Germinal center (tissue), 1 donor: ENCODE data around the gene CHST13.

Experiments
- DNase-seq: peaks from one replicate; pipeline ENCODE4 v3.0.0; 2012; ENCODE audit warnings: mixed read lengths, low spot score

Gene CHST13

GRCh38 chr3:126542340-126543241 lies 18.6 kb downstream of the CHST13 start:
- no peak for DNase-seq

DNA sequence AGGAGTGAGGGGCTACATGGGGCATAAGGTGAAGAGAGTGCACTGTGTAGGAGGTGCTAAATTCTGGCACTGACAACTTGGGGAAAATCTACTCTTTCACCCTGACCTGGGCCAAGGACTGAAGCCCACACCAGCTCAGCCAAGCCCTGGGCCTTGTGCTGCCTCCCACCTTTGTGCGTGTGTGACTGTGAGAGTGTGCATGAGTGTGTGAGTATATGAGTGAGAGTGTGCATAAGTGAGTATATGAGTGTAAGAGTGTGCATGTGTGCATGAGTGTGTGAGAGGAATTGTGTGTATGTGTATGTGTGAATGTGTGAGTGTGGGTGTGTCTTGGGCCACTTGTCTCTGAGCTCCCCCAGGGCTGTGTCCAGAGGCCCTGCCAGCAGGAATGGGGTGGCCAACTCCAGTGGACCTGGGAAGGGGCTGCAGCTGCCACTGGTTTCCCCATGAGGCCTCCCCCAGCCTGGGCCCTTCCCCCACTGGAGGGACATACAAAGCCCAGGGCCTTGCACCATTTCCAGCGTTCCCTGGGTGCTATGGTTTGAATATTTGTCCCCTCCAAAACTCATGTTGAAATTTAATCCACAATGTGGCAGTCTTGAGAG lies 19.6 kb downstream of the CHST13 start:
- no peak for DNase-seq

DNA sequence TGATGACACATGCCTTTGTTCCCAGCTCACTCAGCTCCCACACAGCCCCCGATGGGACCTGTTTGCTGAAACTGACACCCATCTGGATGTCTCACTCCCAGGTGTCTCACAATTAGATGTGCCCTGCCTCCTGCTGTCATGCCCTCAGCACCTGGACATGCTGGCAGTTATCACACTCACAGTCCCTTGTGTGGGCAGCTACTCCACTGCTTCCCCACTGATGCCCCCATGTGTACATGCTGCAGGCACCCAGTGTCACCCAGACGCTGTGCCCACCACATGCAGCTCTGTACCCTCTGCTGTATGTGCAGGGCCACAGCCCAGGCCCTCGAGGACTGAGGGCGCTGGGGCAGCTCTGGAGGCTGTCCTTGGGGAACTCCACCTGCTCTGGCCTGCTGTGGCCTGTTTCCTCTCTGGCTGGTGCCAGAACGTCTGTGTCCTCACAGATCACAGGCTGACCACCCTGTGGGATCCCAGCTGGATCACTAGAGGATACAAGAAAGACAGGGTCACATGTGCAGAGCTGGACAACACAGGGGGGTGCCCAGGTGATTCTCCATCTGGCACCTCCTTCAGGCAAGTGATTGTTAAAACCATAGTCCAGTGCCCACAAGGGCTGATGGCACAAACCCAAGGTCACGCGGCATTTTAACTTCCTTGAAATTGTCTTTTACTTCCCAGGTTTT lies 20.8 kb downstream of the CHST13 start:
- no peak for DNase-seq

GRCh38 chr3:126545544-126545943 lies 21.6 kb downstream of the CHST13 start:
- no peak for DNase-seq

GRCh38 chr3:126546013-126546412 lies 22.1 kb downstream of the CHST13 start:
- DNase-seq: no peak

DNA sequence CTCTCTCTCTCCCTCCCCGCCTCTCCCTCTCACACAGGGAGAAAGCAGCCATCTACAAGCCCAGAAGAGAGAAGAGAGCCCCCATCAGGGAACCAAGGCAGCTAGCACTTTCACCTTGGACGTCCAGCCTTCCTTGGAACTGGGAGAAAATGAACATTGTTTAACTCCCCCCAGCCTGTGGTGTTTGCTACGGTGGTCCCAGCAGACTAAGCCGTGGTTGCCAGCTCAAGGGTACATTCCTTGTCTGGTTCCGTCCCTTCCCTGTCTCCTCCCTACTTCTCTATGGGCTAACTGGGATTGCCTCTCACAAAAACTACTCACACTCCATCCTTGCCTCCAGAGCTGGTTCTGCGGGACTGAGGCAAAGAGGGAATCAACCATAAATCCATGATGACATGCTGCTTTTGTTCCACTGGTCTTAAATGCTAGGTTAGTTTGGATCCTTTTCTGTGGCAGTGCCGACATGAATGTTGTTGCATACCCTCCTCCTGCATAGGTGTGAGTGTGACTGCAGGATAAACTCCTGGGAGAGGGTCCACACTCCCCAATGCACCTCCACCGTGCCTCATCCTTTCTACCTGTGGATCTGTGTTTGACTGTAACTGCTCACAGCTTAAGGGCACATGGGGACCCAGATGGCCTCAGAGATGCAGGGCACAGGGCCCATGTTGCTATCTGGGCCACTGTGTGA lies 22.7 kb downstream of the CHST13 start:
- no peak for DNase-seq

GRCh38 chr3:126547721-126548120 lies 23.8 kb downstream of the CHST13 start:
- no peak for DNase-seq

DNA sequence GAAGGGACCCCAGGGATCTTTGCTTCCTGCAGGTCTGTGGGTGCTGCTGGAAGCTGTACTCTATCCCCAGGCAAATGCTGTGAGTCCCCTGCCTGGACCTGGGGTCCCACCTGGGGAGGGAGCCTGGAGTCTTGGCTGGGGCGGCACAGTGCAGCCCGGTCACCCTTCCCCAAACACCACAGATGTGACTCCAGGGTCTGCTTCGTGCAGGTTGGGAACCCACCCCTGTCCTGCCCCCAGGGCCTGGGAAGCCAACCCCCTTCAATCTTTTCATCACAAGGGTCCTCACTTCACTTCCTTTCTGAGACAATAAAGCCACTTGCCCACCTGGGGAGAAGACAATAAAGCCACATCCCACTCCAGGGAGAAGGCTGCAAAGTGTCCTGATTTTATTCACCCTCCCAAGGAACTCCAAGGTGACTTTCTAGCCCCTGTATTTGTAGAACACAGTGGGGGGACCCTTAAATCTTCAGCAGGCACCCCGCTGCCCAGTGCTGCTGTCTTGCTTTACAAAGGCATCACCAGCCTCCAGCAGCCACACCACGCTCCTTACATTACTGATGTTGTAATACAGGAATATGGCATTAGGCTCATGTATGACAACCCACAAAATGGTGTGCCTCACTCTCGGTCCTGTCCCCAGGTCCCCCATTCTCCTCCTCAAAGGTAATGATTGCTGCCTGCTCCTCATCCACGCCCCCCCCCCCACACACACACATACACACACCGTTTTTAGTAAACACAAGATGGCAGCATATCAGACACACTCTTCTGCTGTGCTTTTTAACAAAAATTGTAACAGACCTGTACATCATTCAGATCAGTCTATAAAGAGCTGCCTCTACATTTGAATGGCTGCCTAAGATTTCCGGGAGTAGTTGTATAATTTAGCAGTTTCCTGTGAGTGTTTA lies 24.9 kb downstream of the CHST13 start:
- no peak for DNase-seq

- DNase-seq: no peak
Observed at GRCh38 chr3:126549861-126550487, 26.0 kb downstream of the CHST13 start.

DNA sequence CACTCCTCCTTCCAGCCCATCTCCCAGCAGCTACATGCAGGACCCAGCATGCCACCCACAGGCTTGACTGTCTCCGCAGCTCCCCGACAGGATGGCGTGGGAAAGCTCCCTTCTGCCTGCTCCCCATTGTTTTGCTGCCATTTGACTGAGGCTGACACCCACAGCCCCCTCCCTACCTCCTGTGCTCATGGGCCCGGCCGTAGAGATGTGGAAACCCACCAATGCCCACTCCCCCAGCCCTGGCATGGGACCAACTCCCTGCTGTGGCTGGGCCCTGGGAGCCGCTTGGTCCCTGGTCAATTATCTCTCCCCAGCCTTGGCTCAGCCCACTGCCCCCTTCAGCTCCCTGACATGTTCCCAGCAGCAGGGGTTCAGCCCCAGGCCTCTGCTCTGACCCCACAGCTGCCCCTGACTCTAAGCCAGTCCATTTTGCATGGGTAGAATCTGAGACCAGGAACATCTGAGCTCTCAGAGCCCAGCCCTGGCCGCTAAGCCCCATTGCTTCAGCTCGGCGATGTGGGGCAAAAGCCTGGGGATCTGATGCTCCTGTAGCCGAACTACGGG lies 26.6 kb downstream of the CHST13 start:
- no peak for DNase-seq

- no peak for DNase-seq
Observed at GRCh38 chr3:126551121-126551838, 27.3 kb downstream of the CHST13 start.

- DNase-seq: no peak
Observed at GRCh38 chr3:126551839-126552687, 28.1 kb downstream of the CHST13 start.

GRCh38 chr3:126552688-126553283 lies 28.8 kb downstream of the CHST13 start:
- no peak for DNase-seq

GRCh38 chr3:126553284-126554084 lies 29.5 kb downstream of the CHST13 start:
- DNase-seq: no peak

DNA sequence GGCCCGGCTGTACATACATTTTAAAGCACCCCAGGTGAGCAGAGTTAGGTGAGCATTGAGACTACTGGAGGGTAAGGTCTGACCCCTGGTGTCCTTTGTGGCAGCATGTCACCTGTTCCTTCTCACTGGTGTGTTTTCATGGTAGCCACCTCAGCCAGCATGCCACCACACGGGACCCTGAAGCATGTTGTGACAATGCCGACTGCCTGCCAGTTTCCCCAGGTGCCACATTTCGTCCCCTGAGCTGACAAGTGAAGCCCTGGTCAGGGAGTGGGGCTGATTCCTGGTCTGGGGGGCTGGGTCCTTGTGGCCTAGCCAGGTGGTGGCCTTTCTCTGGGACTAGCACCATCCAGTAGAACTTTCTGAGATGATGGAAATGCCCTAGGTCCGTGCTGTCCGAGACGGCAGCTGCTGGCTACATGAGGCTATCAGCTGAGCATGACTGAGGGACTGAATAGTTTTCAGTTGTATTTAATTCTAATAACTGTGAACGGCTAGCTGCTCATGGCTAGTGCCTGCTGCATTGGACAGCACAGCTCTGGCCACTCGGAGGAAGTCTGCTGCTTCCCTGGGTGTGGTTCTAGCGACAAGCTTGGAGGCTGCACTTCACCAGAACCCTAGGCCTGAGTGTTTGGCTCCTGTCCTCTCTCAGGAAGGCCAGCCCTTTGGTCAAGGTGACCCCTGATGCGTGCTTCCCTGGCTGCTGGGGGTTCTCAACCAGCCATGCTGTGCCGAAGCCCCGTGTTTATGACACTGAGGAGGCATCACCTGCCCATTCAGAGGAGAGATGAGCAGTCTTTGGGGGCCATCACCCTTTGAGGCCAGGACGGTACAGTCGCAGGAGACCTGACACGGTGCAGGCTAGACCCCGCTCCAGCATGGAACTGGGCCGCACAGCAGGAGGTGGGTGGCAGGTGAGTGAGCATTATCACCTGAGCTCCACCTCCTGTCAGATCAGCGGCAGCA lies 30.9 kb downstream of the CHST13 start:
- DNase-seq: no peak
